ENCODE data around the gene FARP1. TPM values are rescaled to one million over a fixed set of nuclear protein-coding genes. Genes with fewer than 3 reads are reported as not detected.

Gene FARP1
- total RNA-seq, 2 experiments from 2014 or later, result not detected

DNA sequence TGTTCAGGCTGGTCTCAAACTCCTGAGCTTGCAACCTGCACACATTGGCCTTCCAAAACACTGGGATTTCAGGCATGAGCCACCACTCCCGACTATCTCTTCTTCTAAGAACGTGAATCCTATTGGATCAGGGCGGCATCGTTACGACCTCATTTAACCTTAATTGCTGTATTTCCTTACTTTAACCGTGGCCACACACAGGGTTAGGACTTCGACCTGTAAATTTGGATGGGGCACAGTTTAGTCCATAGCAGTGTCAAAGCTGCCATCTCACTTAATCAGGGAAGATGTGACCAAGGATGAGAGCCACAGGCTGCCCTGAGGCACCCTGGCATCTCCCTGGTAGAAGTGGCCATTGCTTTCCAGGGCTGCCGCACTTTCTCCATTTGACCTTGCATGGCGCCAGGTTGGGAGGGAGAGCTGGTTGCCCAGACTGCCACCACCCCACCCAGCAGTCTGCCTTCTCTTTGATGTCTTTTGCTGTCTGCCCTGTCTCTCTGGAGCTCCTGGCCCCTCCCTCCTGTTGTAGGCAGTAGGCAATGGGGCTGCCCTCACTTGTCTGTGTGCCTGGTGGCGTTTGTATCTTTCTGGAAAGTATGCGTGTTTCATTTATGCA is 175.5 kb downstream of the FARP1 start:
- H3K4me2 ChIP-seq (ENCODE audit: low read length), result no peak overlapping the region
- ChIA-PET CTCF (ENCODE audit: unreplicated experiment) (no interaction called here), POLR2A (interaction anchor here (0.7 kb wide), 1 partner anchor 1078 kb away, joined by 3 read pairs; no protein-coding TSS in a partner anchor)
- H3K4me1 ChIP-seq (ENCODE audit: insufficient read depth, low read length, poor library complexity, severe bottlenecking), result no peaks in the 10 kb centered on the region
- H3K27ac ChIP-seq (ENCODE audit: low read depth, low read length, poor library complexity, severe bottlenecking), result no peak overlapping the region
- intact Hi-C loops (cut with micrococcal nuclease; ENCODE audit: unreplicated experiment), result no loop called here
- H3K4me3 ChIP-seq (ENCODE audit: low read depth, low read length, poor library complexity, severe bottlenecking), result no peak overlapping the region
- no peak for TF ChIP-seq EZH2phosphoT487 (IDR thresholded peaks at IDR 0.05; ENCODE audit: borderline replicate concordance, low read depth, low read length)
- TF ChIP-seq, protein P1, sequence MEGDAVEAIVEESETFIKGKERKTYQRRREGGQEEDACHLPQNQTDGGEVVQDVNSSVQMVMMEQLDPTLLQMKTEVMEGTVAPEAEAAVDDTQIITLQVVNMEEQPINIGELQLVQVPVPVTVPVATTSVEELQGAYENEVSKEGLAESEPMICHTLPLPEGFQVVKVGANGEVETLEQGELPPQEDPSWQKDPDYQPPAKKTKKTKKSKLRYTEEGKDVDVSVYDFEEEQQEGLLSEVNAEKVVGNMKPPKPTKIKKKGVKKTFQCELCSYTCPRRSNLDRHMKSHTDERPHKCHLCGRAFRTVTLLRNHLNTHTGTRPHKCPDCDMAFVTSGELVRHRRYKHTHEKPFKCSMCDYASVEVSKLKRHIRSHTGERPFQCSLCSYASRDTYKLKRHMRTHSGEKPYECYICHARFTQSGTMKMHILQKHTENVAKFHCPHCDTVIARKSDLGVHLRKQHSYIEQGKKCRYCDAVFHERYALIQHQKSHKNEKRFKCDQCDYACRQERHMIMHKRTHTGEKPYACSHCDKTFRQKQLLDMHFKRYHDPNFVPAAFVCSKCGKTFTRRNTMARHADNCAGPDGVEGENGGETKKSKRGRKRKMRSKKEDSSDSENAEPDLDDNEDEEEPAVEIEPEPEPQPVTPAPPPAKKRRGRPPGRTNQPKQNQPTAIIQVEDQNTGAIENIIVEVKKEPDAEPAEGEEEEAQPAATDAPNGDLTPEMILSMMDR (conservative IDR thresholded peaks at IDR 0.05; ENCODE audit: low read length), result no peak
- H3K9me3 ChIP-seq (ENCODE audit: low read length), result no peaks in the 10 kb centered on the region
- H3K9me2 ChIP-seq (ENCODE audit: insufficient read depth, low read length), result no peaks in the 10 kb centered on the region
- no TSS peak for BruUV-seq (replicated peaks)
- H2AFZ ChIP-seq (ENCODE audit: low read length), result no peak overlapping the region
- H4K20me1 ChIP-seq (ENCODE audit: insufficient read depth, low read length), result no peaks in the 10 kb centered on the region
- no peaks in the 10 kb centered on the region for H3K79me2 ChIP-seq (ENCODE audit: insufficient read depth, low read depth, low read length)
- DNase-seq (ENCODE audit: low spot score), result no peak
- H3K36me3 ChIP-seq (ENCODE audit: insufficient read depth, low read length), result no peaks in the 10 kb centered on the region

DNA sequence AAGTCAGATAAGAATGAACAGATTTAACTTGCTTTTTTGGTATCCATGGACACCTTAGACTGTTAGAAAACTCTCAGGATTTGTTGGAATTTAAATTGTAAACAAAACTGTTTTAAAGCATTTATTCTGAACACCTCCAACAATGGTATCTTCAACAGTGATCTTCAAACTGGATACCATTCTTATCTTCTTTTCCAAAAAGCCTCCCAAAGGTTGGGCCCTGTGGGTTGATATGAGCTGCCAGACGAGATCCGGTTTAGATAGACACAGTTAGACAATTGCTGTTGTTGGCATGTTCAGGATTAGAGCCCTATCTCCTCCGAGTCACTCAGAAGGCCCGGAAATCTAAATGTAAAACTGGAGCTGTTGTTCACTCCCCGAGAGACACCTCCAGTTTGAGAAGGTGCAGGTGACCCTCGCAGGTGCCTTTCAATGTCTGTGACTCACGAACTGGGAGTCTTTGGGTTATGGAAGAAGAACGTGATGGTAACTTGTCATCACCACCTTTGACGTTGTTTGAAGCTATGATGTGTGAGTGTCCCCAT is 177.7 kb downstream of the FARP1 start:
- Histone ChIP-seq H3K36me3 (ENCODE audit: insufficient read depth, low read length) (no peaks in the 10 kb centered on the region), H3K4me2 (ENCODE audit: low read length) (no peak overlapping the region), H2AFZ (ENCODE audit: low read length) (no peak overlapping the region), H3K4me1 (ENCODE audit: insufficient read depth, low read length, poor library complexity, severe bottlenecking) (no peaks in the 10 kb centered on the region), H3K9me3 (ENCODE audit: low read length) (no peaks in the 10 kb centered on the region), H3K4me3 (ENCODE audit: low read depth, low read length, poor library complexity, severe bottlenecking) (no peak overlapping the region), H3K9me2 (ENCODE audit: insufficient read depth, low read length) (no peaks in the 10 kb centered on the region), H4K20me1 (ENCODE audit: insufficient read depth, low read length) (no peaks in the 10 kb centered on the region), H3K79me2 (ENCODE audit: insufficient read depth, low read depth, low read length) (no peaks in the 10 kb centered on the region), H3K27ac (ENCODE audit: low read depth, low read length, poor library complexity, severe bottlenecking) (no peak overlapping the region)
- no TSS peak for BruUV-seq (replicated peaks)
- intact Hi-C loops (cut with micrococcal nuclease; ENCODE audit: unreplicated experiment), result no loop called here
- CTCF ChIA-PET (ENCODE audit: unreplicated experiment), result no interaction called here
- TF ChIP-seq, protein P1 (conservative IDR thresholded peaks at IDR 0.05; ENCODE audit: low read length), result no peak
- TF ChIP-seq EZH2phosphoT487 (IDR thresholded peaks at IDR 0.05; ENCODE audit: borderline replicate concordance, low read depth, low read length), result no peak
- no peak for DNase-seq (ENCODE audit: low spot score)
- POLR2A ChIA-PET, result no interaction called here

DNA sequence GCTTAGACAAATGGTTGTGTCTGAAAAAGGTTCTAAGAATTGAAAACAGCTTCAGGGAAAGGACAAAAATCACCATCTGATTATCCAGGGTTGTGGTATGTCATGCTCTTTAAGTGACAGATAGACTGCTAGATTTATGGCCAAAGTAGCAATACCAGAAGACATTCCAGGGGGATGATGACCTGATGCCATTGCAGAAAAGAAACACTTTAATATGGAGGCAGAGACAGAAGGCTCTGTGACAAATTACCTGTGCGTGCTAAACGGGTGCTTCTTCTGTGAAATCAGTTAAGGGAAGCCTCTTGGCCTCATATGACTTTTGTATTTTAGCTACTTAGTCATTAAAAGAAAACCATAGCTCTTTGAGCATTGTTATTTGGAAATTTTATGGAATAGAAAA is 178.5 kb downstream of the FARP1 start:
- no peaks in the 10 kb centered on the region for H3K36me3 ChIP-seq (ENCODE audit: insufficient read depth, low read length)
- H3K9me2 ChIP-seq (ENCODE audit: insufficient read depth, low read length), result no peaks in the 10 kb centered on the region
- no peak for DNase-seq (ENCODE audit: low spot score)
- no peaks in the 10 kb centered on the region for H3K4me1 ChIP-seq (ENCODE audit: insufficient read depth, low read length, poor library complexity, severe bottlenecking)
- no peak overlapping the region for H3K4me3 ChIP-seq (ENCODE audit: low read depth, low read length, poor library complexity, severe bottlenecking)
- ChIA-PET CTCF (ENCODE audit: unreplicated experiment) (no interaction called here), POLR2A (no interaction called here)
- no peak overlapping the region for H3K4me2 ChIP-seq (ENCODE audit: low read length)
- BruUV-seq (replicated peaks), result no TSS peak
- H3K9me3 ChIP-seq (ENCODE audit: low read length), result no peaks in the 10 kb centered on the region
- H2AFZ ChIP-seq (ENCODE audit: low read length), result no peak overlapping the region
- H3K27ac ChIP-seq (ENCODE audit: low read depth, low read length, poor library complexity, severe bottlenecking), result no peak overlapping the region
- intact Hi-C loops (cut with micrococcal nuclease; ENCODE audit: unreplicated experiment), result no loop called here
- H4K20me1 ChIP-seq (ENCODE audit: insufficient read depth, low read length), result no peaks in the 10 kb centered on the region
- no peaks in the 10 kb centered on the region for H3K79me2 ChIP-seq (ENCODE audit: insufficient read depth, low read depth, low read length)
- TF ChIP-seq, protein P1 (conservative IDR thresholded peaks at IDR 0.05; ENCODE audit: low read length), result no peak
- no peak for TF ChIP-seq EZH2phosphoT487 (IDR thresholded peaks at IDR 0.05; ENCODE audit: borderline replicate concordance, low read depth, low read length)
